Aorta (tissue), 5 donors: ENCODE data around the gene PAN3. TPM values are rescaled to one million over a fixed set of nuclear protein-coding genes. Genes with fewer than 3 reads are reported as not detected.
A peak's percentile ranks its signal among the peaks of the same experiment; 100 is the strongest.
"Not testable (repeated sequence)": the region's sequence is repeated elsewhere in the genome, so short reads cannot be mapped to it uniquely, and the experiment has no call there.

ENCODE experiments used
- ATAC-seq: fragments of 200-7000 bp; cut with Tn5 transposase; one replicate; pipeline ENCODE4 v1.9.1; 2022; ENCODE audit warnings: moderate library complexity; ENCODE audit not compliant: low FRiP score
- DNase-seq, 2 donors: peaks; one replicate each; pipeline ENCODE4 v3.0.0-alpha.2; 2020
- H3K27ac ChIP-seq, 2 donors: one replicate each; pipeline ENCODE4 v1.5.1; 2013; ENCODE audit warnings: low read length in 2 of 2, mild to moderate bottlenecking in 2 of 2, moderate library complexity in 2 of 2, control low read depth in 1 of 2, inconsistent platforms in 1 of 2, low read depth in 1 of 2
- H3K27me3 ChIP-seq, 2 donors: one replicate each; pipeline ENCODE4 v1.6.1; 2013; ENCODE audit warnings: control low read depth in 1 of 2, low read length in 1 of 2, mild to moderate bottlenecking in 1 of 2, moderate library complexity in 1 of 2; ENCODE audit not compliant: insufficient read depth in 2 of 2, control insufficient read depth in 1 of 2
- H3K36me3 ChIP-seq, 2 donors: one replicate each; pipeline ENCODE4 v1.6.1; 2013; ENCODE audit warnings: control low read depth in 1 of 2, low read length in 1 of 2, mild to moderate bottlenecking in 1 of 2; ENCODE audit not compliant: insufficient read depth in 2 of 2, control insufficient read depth in 1 of 2
- H3K4me1 ChIP-seq, 2 donors: one replicate each; pipeline ENCODE4 v1.6.1; 2013; ENCODE audit warnings: low read length in 2 of 2, control low read depth in 1 of 2, mild to moderate bottlenecking in 1 of 2, moderate library complexity in 1 of 2; ENCODE audit not compliant: insufficient read depth in 2 of 2, control insufficient read depth in 1 of 2
- H3K4me3 ChIP-seq, 2 donors: one replicate each; pipeline ENCODE4 v1.5.1; 2013; ENCODE audit warnings: low read length in 2 of 2, control low read depth in 1 of 2, mild to moderate bottlenecking in 1 of 2
- H3K9me3 ChIP-seq: one replicate; pipeline ENCODE4 v1.6.1; 2013; ENCODE audit warnings: mild to moderate bottlenecking, low read length; ENCODE audit not compliant: control insufficient read depth
- WGBS, 2 donors: extraction: QIAGEN DNeasy Blood & Tissue Kit; methylation state at CpG; one replicate each; pipeline ENCODE4 v1.1.7; 2013; 5-methylcytosine and 5-hydroxymethylcytosine counted together
- intact Hi-C, 2 donors: fragments of 100-400 bp; cut with DNase I; formaldehyde crosslinking; loops; one replicate each; pipeline versions ENCODE4 v1.14.2 to v1.15.0; 2022
- polyA plus RNA-seq, 2 donors: library from polyadenylated mRNA; stranded (reverse); fragments of 200-250 nt; gene quantifications; one replicate each; pipeline ENCODE4 v1.2.3, GENCODE V29; 2013
- total RNA-seq, 2 donors: library from RNA; stranded (reverse); fragmentation: NEBNext Ultra II Directional; extraction: Animal tissue kit (Norgen Biotek cat#: 25700); gene quantifications; one replicate each; pipeline ENCODE4 v1.2.1, GENCODE V29; 2021
- donor health status: healthy with polysubstance abuse.
- donor health status: Bipolar disorder and iron deficiency.
- donor health status: DM: no; HTN: no; CAD: no.
- donor health status: DM: no; HTN: no; CAD: no.
- donor health status: DM: yes; HTN: yes; CAD: no.

PAN3 gene
- total and polyA plus RNA-seq, 4 donors = 4.0 to 49.2 (median 26.5) TPM

DNA sequence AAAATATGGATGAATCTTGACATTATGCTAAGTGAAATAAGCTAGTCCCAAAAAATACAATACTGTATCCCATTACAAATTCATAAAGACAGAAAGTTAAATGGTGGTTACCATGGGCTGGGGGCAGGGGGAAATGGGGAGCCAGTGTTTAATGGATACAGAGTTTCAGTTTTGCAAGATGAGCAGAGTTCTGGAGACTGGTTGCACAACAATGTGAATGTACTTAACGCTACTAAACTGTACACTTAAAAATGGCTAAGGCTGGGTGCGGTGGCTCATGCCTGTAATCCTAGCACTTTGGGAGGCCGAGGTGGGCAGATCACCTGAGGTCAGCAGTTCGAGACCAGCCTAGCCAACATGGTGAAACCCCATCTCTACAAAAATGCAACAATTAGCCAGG is 36.5 kb upstream of the PAN3 start:
- intact Hi-C loops = not testable (repeated sequence)

DNA sequence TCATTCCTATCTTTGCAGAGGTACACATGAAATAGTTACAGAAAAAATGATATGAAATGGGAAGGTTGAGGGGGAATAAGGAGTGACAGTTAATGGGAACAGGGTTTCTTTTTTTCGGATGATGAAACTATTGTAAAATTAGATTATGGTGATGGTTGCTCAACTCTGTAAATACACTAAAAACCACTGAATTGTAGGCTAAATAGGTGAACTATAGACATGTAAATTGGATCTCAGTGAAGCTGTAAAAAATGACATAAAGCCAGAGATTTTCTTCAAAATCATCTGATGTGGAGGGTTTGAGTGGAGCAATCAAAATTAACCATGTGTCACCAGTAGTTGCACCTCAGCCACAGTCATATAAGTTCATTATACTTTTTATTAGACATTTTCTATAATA is 31.4 kb upstream of the PAN3 start:
- no peak for DNase-seq
- no peaks in the 10 kb centered on the region for H3K9me3 ChIP-seq
- intact Hi-C loops = no loop called here
- no peaks in the 10 kb centered on the region for H3K27me3 ChIP-seq
- no peak for ATAC-seq
- no peaks in the 10 kb centered on the region for H3K4me1 ChIP-seq
- no peaks in the 10 kb centered on the region for H3K36me3 ChIP-seq
- H3K4me3 ChIP-seq = no peak overlapping the region
- WGBS, 2 donors = 53 to 82% methylated on average over 1 of the region's 1 CpG
- H3K27ac ChIP-seq = no peak overlapping the region

More for the DNA sequence above, 36.5 kb upstream of the PAN3 start:
- not testable (repeated sequence) for H3K9me3 ChIP-seq, H3K36me3 ChIP-seq, ATAC-seq, H3K4me3 ChIP-seq, DNase-seq, H3K27me3 ChIP-seq, H3K4me1 ChIP-seq, H3K27ac ChIP-seq
- WGBS, 2 donors = 87 to 95% methylated on average over 4 of the region's 4 CpGs

DNA sequence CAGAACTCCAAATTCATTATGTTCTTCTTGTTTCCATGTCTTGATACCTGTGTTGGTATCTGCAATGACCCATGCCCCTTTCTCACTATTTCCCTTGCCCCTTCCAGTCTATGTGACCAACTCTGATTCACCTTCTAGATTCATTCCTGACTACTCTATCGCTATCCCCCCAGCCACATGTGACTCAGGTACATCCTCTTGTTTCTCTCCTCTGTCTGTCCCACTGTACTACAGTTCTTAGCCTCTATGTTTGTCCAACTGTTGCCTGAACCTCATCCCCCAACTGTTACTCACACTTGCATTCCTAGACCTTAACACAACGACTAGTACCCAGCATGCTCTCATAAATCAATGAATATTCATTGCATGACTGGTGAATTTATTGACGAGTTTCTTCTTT is 27.9 kb upstream of the PAN3 start:
- DNase-seq = no peak
- Histone ChIP-seq H3K9me3 (no peaks in the 10 kb centered on the region), H3K36me3 (no peaks in the 10 kb centered on the region), H3K4me1 (no peaks in the 10 kb centered on the region), H3K4me3 (no peak overlapping the region), H3K27me3 (no peaks in the 10 kb centered on the region), H3K27ac (no peak overlapping the region)
- ATAC-seq = no peak
- intact Hi-C loops = no loop called here
- WGBS, 2 donors = 67 to 73% methylated on average over 3 of the region's 3 CpGs

DNA sequence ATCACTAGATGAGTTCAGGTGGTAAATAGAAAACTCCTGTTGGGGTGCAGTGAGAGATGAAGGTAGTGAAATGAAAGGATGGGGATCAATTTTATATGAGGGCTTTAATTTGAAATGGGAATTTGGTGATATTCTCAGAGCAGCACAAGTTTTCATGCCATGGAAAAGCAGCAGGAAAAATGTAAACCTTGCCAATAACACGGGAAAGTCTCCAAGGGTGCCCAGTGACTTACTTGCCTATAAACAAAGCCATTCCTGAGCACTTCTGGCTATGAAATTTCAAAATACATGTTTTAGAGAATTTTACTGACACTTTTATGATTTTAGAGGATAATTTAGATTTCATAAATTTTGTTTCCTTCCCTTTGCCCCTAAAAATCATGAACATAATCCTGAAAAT is 21.6 kb upstream of the PAN3 start:
- no peak overlapping the region for H3K27ac ChIP-seq
- 6 to 11% methylated on average over 1 of the region's 1 CpG for WGBS, 2 donors
- intact Hi-C loops = no loop called here
- H3K4me3 ChIP-seq = no peak overlapping the region
- no peaks in the 10 kb centered on the region for H3K36me3 ChIP-seq
- no peaks in the 10 kb centered on the region for H3K27me3 ChIP-seq
- ATAC-seq = no peak
- H3K9me3 ChIP-seq = no peaks in the 10 kb centered on the region
- no peak for DNase-seq
- no peaks in the 10 kb centered on the region for H3K4me1 ChIP-seq

DNA sequence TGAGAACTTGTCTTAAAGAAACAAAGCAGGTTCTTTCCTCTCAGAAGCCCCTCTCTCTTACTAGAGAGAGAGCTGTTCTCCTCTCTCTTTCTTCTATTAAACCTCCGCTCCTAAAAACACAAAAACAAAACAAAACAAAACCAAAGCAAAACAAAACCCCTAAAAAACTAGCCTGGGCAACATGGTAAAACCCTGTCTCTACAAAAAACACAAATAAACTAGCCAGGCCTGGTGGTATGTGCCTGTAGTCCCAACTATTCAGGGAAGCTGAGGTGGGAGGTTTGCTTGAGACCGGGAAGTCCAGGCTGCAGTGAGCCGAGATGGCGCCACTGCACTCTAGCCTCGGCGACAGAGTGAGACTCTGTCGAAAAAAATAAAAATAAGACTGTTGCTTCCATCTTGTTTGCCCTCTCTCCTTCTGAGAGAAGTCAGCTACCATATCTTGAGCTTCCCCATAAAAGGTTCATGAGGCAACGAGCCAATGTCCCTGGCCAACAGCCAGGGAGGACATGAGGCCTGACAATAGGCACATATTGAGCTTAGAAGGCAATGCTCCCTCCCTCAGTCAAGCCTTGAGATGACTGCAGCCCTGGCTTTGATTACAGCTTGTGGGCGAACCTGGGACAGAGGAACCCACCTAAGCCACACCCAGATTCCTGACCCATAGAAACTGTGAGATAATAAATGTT is 20.5 kb upstream of the PAN3 start:
- Histone ChIP-seq H3K9me3 (no peaks in the 10 kb centered on the region), H3K4me1 (no peaks in the 10 kb centered on the region), H3K27ac (no peak overlapping the region), H3K4me3 (no peak overlapping the region), H3K36me3 (no peaks in the 10 kb centered on the region), H3K27me3 (no peaks in the 10 kb centered on the region)
- intact Hi-C loops = no loop called here
- WGBS, 2 donors = 59 to 61% methylated on average over 9 of the region's 9 CpGs
- ATAC-seq (no peak), DNase-seq (peak; percentile 55 to 57)

DNA sequence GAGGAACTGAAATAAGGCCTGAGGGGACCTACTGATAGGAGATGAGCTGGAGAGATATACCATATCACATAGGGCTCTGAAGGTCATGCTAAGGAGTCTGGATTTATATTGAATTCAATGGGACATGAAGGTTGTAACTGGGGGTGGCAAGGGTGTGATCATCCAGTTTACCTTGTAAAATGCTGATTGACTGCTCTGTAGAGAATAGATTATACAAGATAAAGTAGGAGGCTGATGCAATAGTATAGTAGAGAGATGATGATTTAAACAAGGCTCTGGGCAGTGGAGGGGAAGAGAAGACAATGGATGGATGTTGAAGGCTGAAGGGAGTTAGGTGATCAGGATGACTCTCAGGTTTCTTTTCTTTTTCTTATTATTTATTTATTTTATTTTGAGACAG is 18.0 kb upstream of the PAN3 start:
- DNase-seq (no peak), ATAC-seq (no peak)
- intact Hi-C loops = no loop called here

DNA sequence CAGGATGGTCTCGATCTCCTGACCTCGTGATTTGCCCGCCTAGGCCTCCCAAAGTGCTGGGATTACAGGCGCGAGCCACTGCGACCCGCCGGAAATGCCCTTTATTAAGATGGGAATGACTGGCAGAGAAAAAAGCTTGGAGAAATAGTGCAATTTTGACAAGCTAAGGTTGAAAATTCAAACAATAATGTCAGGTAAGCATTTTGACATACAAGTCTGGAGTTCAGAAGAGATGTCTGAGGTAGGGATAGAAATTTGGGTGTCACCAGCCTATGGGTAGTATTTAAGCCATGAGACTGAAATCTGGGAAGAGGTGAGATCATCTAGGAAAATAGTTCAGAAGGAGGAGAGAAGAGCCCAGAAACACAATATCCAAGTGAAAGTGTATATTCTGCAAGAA is 17.1 kb upstream of the PAN3 start:
- ATAC-seq (no peak), DNase-seq (no peak)
- WGBS, 2 donors = 93 to 97% methylated on average over 8 of the region's 8 CpGs
- Histone ChIP-seq H3K4me1 (no peaks in the 10 kb centered on the region), H3K9me3 (no peaks in the 10 kb centered on the region), H3K4me3 (no peak overlapping the region), H3K36me3 (no peaks in the 10 kb centered on the region), H3K27ac (no peak overlapping the region), H3K27me3 (no peaks in the 10 kb centered on the region)
- intact Hi-C loops = no loop called here

More for the DNA sequence above, 18.0 kb upstream of the PAN3 start:
- Histone ChIP-seq H3K4me3 (no peak overlapping the region), H3K9me3 (no peaks in the 10 kb centered on the region), H3K4me1 (no peaks in the 10 kb centered on the region), H3K36me3 (no peaks in the 10 kb centered on the region), H3K27ac (no peak overlapping the region), H3K27me3 (no peaks in the 10 kb centered on the region)

DNA sequence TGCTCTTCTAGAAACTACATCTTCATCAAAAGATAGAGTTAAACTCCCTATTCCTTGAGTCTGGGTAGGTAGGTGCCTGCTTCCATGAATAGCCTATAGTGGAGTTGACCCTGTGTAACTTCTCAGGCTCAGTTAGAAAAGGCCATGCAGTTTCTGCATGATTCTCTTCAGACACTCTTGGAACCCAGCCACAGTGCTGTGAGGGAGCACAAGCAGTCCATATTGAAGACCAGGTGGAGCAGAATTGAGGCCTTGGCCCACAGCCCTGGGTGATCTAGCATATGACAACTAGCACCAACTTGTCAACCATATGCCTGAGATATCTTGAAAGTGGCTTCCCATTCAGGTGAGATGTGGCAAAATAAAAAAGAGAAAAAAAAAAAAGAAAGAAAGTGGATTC is 10.3 kb upstream of the PAN3 start:
- intact Hi-C loops = no loop called here
- Histone ChIP-seq H3K4me3 (no peak overlapping the region), H3K27me3 (peaks cover 0 to 1% of the 10 kb centered on the region in 2 donors), H3K4me1 (no peaks in the 10 kb centered on the region), H3K9me3 (no peaks in the 10 kb centered on the region), H3K36me3 (no peaks in the 10 kb centered on the region), H3K27ac (no peak overlapping the region)
- ATAC-seq (no peak), DNase-seq (no peak)

DNA sequence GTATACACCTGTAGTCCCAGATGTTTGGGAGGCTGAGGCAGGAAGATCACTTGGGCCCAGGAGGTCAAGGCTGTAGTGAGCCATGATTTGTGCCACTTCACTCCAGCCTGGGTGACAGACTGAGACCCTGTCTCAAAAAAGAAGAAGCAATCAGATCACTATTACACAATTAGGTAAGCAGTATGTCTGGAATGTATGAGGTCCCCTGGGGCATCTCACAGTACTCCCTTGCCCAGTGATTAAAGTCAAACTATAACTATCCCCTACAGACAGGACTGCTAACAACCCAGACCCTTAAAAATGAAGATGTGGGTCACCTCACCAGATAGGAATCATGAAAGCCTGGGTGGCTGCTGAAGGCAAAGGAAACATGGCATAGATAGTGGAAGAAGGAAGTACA is 9.4 kb upstream of the PAN3 start:
- intact Hi-C loops = no loop called here
- Histone ChIP-seq H3K4me3 (no peak overlapping the region), H3K4me1 (no peaks in the 10 kb centered on the region), H3K9me3 (no peaks in the 10 kb centered on the region), H3K27ac (no peak overlapping the region), H3K27me3 (peaks cover 0 to 1% of the 10 kb centered on the region in 2 donors), H3K36me3 (no peaks in the 10 kb centered on the region)
- ATAC-seq (no peak), DNase-seq (no peak)
